A204.1 (cell line): ENCODE measurements around the gene RARB.

ENCODE experiments used
- FAIRE-seq: peaks from 2 replicates; lab custom pipeline; 2012; peaks lifted over from hg19 to GRCh38; lab: Jason Lieb, UNC

The RARB gene

DNA sequence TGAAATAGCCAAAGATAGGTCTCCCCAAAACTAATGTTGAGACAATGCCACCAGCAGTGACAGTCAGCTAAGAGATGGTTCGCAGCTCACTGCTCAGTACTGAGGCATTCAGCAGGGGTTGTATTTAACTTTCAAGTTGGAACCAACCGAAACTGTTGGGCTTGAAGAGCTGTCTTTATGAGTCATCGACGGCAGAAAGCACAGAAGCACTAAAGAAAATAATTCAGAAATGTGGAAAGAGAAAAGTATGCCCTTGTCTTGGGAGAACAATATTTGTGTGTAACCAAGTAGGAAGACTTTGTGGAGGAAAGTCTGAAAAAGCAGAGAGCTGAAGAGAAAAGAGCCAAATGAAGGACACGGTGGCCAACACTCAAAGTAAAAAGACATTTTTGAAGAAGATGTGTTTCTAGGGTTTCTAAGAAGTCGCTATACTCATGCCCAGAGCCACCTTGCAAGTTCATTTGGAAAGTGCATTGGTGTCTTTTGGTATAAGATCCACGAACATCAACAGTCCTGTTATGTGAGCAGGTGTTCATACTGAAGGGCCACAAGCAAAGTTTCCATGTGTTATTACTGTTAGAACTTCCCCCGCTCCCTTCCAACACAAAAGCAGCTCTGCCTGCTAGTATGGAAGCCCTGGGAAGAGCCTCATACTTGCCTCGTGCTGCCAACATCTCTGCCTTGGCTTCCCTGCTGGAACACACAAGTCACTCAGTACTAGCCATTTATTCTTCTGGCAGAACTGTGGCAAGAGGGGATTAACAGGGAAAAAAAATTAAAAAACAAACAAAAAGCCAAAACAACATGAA is 4.1 kb upstream of the RARB start:
- no peak for FAIRE-seq

DNA sequence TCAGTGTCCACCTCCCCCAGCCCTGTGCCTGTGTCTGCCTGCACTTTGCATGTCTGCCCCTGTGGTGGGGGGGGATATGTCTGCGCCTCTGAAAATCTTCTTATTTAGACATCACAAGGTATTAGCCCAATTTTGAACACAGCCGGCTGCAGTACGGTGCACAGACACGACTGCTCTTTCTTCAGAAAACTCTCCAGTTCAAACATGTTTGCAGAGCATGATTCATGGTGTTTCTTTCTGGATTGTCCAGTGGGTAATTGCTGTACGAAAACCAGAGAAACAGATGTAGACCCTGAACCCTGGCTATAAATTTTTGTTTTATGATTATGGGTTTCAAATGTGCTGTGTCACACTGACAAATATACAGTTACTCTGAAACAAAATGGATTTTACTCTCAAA is 3.4 kb upstream of the RARB start:
- no peak for FAIRE-seq

DNA sequence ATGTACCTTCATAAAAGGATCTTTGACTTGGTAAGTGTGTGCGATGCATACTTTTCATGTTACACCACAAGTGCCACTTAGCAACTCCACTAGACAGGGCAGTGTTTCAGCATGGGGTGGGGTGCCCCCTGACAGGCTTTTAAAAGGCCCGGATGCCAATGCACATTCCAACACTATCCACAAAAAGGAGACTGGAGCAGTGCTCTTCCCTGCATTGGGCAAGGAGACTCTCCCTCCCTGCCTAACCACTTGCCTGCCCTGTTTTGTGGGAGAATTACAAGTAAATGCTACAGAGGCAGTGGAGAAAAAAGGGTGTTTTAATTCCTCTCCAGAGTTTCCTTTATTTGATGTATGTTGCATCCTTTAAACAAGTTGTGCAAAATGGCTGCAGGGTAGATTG is 1.7 kb upstream of the RARB start:
- FAIRE-seq: no peak

DNA sequence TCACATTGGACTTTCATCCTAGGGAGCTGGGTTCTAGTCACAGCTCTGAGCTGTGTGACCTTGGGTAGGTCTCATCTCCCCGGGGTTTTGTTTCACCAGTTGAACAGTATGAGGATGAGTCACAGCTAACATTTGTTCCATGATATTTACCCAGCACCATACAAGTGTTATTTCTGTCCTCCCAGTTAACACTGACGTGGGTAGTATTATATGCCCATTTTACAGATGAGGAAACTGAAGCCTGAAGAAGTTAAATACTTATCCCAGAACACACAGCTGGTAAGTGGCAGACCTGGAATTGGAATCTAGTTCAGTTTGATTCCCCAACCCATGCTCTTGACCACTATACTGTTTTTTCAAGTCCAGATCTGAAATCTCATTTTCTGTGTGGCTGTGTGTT is 908 bp upstream of the RARB start:
- FAIRE-seq: no peak

DNA sequence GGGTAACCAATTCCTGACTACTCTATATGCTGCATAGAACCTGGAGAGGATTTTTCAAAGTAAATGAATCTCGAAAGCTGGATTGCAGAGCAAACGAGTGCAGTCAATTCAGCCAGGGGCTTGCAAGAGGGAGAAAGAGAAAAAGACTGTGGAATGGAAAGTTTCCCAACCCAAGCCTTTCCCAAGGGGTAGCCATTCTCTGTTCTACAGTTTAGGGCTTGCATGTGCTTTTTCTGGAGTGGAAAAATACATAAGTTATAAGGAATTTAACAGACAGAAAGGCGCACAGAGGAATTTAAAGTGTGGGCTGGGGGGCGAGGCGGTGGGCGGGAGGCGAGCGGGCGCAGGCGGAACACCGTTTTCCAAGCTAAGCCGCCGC is 511 bp upstream of the RARB start:
- FAIRE-seq: no peak

DNA sequence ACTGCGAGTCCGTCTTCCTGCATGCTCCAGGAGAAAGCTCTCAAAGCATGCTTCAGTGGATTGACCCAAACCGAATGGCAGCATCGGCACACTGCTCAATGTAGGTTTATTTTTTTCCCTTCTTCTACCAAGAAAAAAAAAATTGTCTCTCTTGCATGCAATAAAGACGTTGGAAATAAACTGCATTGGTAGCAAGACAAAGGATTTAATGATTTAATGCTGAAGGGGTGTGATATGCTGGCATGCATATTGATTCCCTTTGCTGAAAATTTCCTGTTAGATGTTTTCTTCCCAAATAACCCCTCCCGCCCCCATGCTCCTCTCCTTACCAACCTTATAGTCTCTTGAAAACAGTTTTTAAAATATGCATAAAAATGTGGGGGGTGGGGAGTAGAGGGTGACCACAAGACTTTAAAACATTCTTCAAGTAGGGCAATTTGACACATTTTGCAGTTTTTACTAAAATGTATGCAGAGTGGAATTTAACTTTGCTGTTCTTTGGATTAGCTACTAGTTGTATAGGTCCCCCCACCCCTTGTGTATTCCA is 799 bp downstream of the RARB start:
- no peak for FAIRE-seq

DNA sequence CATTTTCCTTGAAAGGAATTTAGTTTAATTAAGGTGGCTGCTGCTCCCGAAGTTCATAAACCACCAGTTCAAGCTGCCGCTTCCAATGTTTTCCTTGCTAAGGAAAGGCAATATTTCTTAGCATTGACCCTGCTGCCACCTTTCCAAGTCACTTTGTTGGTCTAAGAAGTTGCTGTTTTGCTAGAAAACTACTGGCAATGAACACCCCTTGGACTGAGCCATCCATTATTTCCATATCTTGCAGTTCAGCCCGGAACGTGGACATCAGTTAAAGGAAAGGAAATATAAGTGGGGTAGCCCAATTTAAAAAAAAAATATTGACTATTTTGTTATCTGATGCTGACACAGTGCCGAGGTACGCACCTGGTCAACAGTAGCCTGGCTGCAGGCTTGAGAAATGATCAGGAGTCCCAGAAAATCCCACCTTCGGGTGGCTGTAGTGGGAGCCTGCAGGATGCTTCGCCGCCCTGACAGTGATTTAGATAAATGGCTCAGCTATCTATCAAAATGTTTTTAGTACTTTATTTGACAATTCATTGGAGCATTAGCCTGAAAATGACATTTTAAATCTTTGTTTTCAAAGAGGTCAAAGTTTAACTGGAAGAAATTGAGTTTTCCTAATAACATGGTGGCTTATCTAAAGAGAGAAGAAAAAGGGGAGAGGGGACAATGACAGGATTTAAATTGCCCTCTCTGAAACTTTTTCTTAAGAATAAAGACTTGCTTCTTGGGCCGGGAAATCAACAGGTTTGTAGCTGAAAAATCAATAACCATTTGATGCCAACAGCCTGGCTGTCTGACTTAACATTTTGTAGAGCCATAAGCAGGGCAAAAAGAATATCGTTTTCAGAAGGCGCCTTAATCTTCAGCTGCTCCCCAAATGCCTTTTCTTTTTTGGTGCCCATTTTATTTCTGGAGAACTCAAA is 1.6 kb downstream of the RARB start:
- FAIRE-seq: no peak

DNA sequence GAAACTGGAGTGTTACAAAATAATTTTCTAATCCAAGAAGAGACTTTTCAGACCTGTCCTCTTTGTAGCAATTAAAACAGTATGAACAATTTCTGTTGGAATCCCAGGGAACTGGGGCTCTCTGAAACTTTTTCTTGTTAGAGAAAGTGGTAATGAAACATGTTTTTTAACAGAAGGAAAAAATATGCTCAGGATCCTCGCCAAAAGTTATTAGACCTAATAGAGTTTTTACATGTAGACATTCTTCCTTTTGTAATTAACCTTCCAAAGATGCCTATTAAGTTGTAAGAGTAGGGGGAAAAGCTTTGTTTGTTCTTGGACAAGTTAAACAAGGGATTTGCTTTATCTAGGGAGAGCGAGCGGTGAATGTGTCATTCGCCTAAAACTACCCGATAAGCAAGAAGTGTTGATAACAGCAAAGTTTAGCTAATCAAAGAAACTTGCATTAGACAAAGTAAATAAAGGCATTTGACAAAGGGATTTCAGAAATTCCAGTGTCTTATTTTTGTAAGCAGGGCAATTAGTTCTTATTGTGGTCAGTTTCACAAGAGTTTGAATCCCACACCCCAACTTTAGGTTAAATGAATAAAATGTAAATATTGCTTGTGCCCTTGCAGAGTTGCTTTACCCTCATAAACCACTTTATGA is 2.3 kb downstream of the RARB start:
- no peak for FAIRE-seq

DNA sequence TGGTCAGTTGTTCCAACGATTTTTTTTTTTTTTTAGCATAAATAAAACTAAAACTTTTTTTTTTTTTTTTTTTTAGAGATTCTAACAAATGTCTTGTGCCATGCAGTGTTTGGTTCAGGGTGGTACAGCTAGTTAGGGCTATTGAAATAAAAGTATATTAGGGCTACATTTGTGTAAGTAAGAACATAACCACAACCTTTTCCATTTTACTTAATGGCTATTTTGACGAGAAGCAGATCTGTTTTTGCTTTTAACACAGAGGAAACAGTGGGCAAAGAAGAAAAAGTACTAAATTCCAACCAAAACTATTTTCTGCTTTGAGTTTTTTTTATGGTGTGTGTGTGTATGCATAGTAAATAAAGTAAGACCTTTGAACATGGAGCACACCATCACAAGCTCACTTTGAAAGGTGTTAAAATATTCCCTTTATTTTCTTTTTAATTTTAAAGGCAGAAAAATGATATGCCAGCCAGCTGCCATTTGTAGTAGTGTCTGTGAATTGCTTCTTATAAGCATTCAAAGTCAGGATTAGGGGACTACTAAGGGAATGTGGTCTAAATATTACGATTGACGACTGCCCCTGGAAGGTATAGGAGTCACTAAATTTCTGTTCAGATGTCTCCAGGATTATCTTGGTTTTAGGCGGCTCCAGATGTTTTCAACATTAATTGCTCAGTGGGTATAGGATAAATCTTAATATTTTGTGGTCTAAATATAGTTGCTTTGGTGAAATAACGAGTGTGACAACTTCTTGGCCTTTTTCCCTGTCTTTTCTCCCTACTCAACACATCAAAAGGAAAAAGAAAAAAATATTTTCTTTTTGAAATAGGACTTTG is 3.1 kb downstream of the RARB start:
- FAIRE-seq: no peak

DNA sequence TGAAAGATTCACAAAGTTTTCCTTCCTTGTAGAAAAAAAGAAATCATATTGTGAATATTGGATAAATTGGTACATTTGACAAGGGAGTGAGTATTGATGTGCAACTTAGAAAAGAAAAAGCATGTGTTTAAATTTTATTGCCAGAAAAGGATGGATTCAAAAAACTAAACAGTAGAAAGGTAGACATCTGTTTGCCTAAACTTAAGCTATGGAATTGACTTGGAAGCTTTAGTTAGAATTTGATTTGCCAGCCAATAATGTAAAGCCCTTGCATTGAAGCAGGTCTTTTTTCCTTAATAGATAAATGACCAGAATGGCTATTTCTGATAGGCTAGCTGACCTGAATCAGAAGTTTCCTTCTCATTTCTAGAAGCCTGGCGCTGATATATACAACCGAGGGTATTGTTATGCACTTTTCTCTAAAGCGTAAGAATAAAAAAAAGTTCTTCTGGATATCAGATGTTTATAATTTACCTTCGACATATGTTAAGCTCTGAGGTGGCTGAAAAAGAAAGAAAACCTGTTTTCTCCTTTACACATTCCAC is 4.2 kb downstream of the RARB start:
- FAIRE-seq: no peak

DNA sequence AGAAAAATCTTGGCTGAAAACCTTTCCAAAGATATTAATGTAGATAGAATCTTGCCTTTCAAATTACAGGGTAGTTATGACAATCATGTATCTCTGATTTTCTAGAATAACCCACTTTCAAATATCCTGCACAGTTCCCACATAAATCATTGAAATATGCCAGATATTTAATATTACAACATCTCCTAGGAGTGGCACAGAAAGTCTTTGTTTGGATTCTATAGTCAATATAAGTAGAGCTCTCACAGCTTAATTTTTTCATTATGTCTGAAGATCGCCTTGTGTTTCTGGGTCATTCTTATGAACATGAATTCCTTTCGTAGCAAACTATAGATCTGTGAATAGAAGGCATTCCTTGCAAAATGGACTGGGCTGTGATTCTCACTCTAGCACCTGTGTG is 5.0 kb downstream of the RARB start:
- FAIRE-seq: no peak

DNA sequence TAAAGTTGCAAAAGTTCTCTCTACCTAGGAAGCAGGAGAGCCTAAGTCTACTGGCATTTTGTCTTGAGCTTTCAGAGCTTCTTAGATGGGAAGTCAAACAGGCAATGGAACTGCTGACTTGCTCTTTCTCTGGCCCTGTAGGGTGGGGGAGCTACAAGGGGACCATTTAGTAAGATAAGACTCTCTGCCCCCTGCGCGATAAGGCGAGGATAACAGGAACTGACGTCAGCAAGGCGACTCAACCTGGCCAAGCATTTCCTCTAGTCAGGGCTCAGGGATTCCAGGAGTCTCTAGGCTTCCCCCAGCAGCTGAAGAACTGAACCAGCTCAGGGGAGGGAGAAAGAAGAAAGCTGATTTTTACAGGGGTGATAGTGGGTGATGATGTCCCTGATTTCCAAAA is 5.8 kb downstream of the RARB start:
- no peak for FAIRE-seq

DNA sequence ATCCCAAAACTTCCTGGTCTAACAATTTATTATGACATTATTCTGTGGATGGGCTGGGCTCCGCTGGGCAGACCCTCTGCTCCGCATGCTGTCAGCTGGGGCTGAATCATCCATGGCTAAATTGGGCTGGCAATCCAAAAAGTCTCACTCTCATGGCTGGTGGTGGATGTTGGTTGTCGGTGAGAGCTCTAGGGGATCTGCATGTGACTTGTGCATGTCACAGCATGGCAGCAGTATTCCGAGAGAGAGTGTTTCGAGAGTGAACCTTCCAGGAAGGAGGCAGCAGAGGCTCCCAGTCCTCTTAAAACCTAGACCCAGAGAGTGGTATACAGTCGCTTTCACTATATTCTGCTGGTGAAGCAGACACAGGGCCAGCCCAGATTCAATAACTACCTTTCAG is 9.9 kb downstream of the RARB start:
- no peak for FAIRE-seq

DNA sequence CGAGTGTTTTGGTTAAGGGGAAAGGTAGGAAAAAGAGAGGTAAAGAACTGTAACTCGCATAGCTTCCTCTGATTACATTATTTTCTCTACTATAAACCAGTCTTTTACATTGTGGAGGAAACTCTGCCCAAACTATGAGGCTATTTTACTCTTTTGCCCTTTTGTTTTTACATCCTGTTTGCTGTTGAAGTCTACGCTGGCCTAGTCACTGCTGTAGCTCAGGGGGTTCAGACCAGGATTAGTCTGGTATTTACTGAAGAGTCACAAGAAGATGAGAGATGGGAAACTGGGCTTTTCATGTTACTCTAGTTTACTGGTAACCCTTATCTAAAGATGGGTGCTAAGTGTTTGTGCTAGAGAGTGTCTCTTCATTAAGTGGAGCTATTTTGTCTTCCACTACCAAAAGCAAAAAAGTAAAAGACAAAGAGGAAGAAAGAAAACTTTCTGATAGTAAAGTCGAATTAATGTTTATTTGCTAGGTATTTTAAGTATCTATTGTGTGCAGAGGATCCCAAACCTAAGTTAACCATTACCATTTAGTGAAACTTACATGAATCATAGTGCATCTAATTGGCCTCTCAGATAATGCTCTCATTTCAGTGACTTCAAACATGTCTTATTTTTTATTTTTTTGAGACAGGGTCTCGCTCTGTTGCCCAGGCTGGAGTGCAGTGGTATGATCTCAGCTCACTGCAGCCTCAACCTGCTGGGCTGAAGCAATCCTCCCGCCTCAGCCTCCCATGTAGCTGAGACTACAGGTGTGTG is 10.9 kb downstream of the RARB start:
- no peak for FAIRE-seq

DNA sequence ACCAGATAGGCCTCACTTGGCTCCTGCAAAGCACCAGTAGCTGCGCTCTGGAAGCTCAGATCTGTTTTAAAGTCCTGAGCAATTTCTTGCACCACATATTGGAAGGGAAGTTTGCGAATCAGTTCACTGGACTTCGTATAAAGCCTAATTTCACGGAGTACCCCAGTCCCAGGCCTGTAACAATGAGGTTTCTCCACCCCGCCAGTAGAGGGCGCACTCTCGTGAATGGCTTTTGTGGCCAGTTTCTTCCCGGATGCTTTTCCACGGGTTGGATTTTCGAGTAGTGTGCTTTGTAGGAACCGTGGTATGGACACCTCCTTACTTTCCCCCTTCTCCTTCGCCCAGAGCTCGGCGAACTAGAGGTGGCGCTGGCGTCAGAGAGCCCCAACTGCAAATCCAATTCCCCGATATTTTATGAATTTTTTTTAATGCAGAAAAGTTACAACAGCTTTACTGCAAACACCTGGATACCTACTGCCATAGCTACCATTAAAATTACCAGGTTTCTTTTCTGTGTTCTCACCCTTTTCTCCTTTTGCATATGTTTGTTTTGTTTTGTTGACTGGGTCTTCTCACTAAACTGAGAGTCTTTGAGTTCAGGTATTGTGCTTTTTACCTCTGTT is 13.3 kb downstream of the RARB start:
- FAIRE-seq: no peak

DNA sequence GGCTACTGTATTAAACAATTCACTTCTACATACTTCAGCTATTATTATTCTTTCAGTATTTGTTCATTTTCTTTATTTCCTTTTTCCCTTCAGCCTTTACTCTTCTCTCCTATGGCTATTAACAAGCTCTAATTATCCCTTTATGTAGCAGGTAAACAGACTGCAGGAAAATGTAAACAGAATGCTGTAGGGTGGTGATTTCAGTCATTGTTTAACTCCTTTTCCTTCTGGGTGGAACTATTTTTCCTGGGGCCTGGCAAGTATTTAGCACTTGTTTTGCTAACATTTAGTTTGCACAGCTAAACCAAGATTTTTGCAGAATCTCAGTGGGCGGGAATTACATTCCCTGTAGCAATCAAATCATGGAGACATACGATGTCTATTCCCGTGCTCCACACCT is 14.4 kb downstream of the RARB start:
- FAIRE-seq: no peak

DNA sequence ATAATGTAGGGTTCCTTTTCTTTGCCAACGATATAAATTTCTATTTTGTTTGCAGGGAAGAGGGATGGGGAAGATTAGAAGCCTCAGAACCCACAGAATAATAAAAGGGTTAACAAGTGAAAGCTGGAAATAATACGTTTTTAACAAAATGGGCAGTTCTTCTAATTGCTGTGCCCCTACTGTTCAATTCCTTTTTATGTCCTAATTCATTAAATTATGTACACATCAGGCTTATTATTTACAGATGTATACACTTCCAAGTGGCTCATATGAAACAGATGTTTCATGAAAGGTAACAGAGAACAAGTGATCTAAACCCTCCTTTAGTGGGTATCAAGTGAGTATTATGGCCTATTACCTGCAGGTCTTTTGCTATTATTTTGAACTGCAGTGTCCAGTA is 16.2 kb downstream of the RARB start:
- FAIRE-seq: no peak

DNA sequence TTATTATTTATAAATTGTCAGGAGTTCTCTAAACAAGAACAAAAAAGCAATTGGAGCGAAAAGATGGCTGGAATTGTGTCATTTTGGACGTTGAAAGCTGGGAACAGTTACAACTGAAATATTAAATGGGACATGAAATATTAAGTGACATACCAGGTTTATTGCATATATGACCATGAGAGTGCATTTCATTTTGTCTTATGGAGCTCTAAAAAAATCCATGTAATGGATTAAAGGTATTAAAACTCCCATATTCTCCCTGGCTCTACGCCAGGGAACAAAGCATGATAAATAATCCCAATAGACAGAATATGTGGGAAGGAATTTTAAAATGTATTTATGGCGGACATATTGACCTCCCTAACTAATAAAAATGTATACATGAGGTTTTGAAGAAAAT is 17.7 kb downstream of the RARB start:
- FAIRE-seq: no peak

DNA sequence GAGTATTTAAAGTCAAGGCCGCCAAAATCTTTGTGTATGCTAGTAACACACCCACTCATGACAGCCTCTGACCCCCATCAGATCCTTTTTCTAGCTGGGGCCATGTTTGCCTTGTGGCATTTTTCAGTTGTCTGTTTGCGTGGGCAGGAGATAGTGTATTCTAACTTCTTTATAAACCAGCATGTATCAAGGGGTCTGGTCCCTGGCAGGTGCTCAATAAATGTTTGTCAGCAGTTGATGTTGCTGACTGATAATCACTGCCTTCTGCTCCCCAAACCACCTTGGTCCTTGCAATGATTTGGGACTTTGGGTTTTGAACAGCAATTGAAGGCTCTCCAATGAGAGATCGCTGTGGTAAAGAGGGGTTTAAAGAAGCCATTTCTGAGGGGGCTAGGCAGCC is 19.2 kb downstream of the RARB start:
- FAIRE-seq: no peak

DNA sequence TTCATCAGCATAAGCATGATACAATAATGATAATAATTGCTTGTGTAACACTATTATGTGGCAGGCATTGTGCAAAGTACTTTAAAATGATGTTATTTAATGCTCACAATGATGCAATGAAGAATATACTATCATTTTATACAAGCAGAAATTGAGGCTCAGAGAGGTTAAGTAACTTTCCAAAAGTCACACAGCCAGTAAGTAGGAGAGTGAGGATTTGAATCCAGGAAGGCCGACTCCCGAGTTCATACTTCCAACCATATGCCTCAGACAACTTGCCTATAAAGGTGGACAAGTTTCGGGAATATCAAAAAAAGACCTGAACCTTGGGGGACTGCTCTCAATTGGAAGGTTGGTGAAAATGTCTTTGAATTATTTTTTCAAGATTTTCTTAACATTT is 19.9 kb downstream of the RARB start:
- FAIRE-seq: no peak
